Measurements from ENCODE around the gene MAN1A1.

- TF ChIP-seq ELF4 (IDR thresholded peaks at IDR 0.05) (no peak), FOXK2 (IDR thresholded peaks at IDR 0.05) (no peak), FOXA1 (IDR thresholded peaks at IDR 0.05) (no peak), NFRKB (IDR thresholded peaks at IDR 0.05) (no peak), SP1 (IDR thresholded peaks at IDR 0.05) (no peak), FOXM1 (IDR thresholded peaks at IDR 0.05; ENCODE audit: borderline replicate concordance) (no peak), PKNOX1 (IDR thresholded peaks at IDR 0.05) (no peak), BHLHE40 (IDR thresholded peaks at IDR 0.05; ENCODE audit: borderline replicate concordance) (no peak), ZNF384 (IDR thresholded peaks at IDR 0.05) (no peak), SUZ12 (IDR thresholded peaks at IDR 0.05) (no peak)
These were observed 6.4 kb downstream of the MAN1A1 start for GRCh38 chr6:119343167-119343566.
